HG03097 (cell line): ENCODE data around the gene RNF183.
"Not testable (repeated sequence)": the region's sequence is repeated elsewhere in the genome, so short reads cannot be mapped to it uniquely, and the experiment has no call there.

ENCODE experiments used
- ATAC-seq: cut with Tn5 transposase; IDR thresholded peaks from one replicate; pipeline ENCODE4 v1.9.1; 2021; ENCODE audit not compliant: unreplicated experiment, low FRiP score

Gene RNF183

GRCh38 chr9:113317777-113318176 is 14.6 kb upstream of the RNF183 start:
- ATAC-seq, result no peak

GRCh38 chr9:113316030-113316429 is 12.9 kb upstream of the RNF183 start:
- ATAC-seq, result no peak

GRCh38 chr9:113315231-113315630 is 12.1 kb upstream of the RNF183 start:
- no peak for ATAC-seq

GRCh38 chr9:113313261-113313660 is 10.1 kb upstream of the RNF183 start:
- ATAC-seq, result no peak

- ATAC-seq, result no peak
These were observed 8.8 kb upstream of the RNF183 start for GRCh38 chr9:113311961-113312360.

- no peak for ATAC-seq
These were observed 7.4 kb upstream of the RNF183 start for GRCh38 chr9:113310538-113310937.

GRCh38 chr9:113309204-113309813 is 6.1 kb upstream of the RNF183 start:
- ATAC-seq, result no peak

- ATAC-seq, result no peak
These were observed 4.3 kb upstream of the RNF183 start for GRCh38 chr9:113307396-113307975.

GRCh38 chr9:113306566-113306965 is 3.4 kb upstream of the RNF183 start:
- ATAC-seq, result no peak

- ATAC-seq, result no peak
These were observed 1.6 kb downstream of the RNF183 start for GRCh38 chr9:113301548-113301947.

GRCh38 chr9:113299800-113300292 is 3.3 kb downstream of the RNF183 start:
- ATAC-seq, result no peak

- ATAC-seq, result no peak
These were observed 4.0 kb downstream of the RNF183 start for GRCh38 chr9:113298924-113299770.

GRCh38 chr9:113298311-113298710 is 4.9 kb downstream of the RNF183 start:
- no peak for ATAC-seq

- ATAC-seq, result no peak
These were observed 6.2 kb downstream of the RNF183 start for GRCh38 chr9:113296796-113297558.

- ATAC-seq, result not testable (repeated sequence)
These were observed 6.9 kb downstream of the RNF183 start for GRCh38 chr9:113296247-113296646.

- ATAC-seq, result no peak
These were observed 9.8 kb downstream of the RNF183 start for GRCh38 chr9:113293285-113293878.

- no peak for ATAC-seq
These were observed 13.0 kb downstream of the RNF183 start for GRCh38 chr9:113290052-113290607.

GRCh38 chr9:113289091-113289490 is 14.1 kb downstream of the RNF183 start:
- no peak for ATAC-seq

GRCh38 chr9:113281356-113281755 is 21.8 kb downstream of the RNF183 start:
- ATAC-seq, result no peak

GRCh38 chr9:113278840-113279239 is 24.3 kb downstream of the RNF183 start:
- no peak for ATAC-seq
